GM23248 (cell line): ENCODE results near the gene RHBDL3. TPM values are rescaled to one million over a fixed set of nuclear protein-coding genes. Genes with fewer than 3 reads are reported as not detected.

ENCODE experiments used
- DNase-seq: peaks from one replicate; pipeline ENCODE4 v3.0.0-alpha.2; 2015
- H2AFZ ChIP-seq: fragments of 200-600 bp; sonication (generic); 2 replicates; pipeline ENCODE4 v1.6.1; 2016; ENCODE audit warnings: antibody characterized with exemption
- H3F3A ChIP-seq: fragments of 200-600 bp; sonication (generic); 2 replicates; pipeline ENCODE4 v1.6.1; 2016; ENCODE audit warnings: mild to moderate bottlenecking, antibody characterized with exemption, mixed run types; ENCODE audit not compliant: insufficient read depth
- H3K27ac ChIP-seq: fragments of 200-600 bp; sonication (generic); 2 replicates; pipeline ENCODE4 v1.5.1; 2016; ENCODE audit warnings: mild to moderate bottlenecking
- H3K27me3 ChIP-seq: fragments of 200-600 bp; sonication (generic); replicated peaks from 2 replicates; pipeline ENCODE4 v1.6.1; 2016; ENCODE audit warnings: mild to moderate bottlenecking; ENCODE audit not compliant: insufficient read depth
- H3K36me3 ChIP-seq: fragments of 200-600 bp; sonication (generic); 2 replicates; pipeline ENCODE4 v1.6.1; 2016; ENCODE audit warnings: low read depth, mild to moderate bottlenecking
- H3K4me1 ChIP-seq: fragments of 200-600 bp; sonication (generic); 2 replicates; pipeline ENCODE4 v1.6.1; 2016; ENCODE audit warnings: mild to moderate bottlenecking; ENCODE audit not compliant: insufficient read depth
- H3K4me2 ChIP-seq: fragments of 200-600 bp; sonication (generic); one replicate; pipeline ENCODE4 v1.6.1; 2016; ENCODE audit warnings: mild to moderate bottlenecking; ENCODE audit not compliant: unreplicated experiment
- H3K4me3 ChIP-seq: fragments of 200-600 bp; sonication (generic); 2 replicates; pipeline ENCODE4 v1.5.1; 2016; ENCODE audit warnings: mild to moderate bottlenecking
- H3K79me2 ChIP-seq: fragments of 200-600 bp; sonication (generic); 2 replicates; pipeline ENCODE4 v1.6.1; 2016; ENCODE audit warnings: mild to moderate bottlenecking; ENCODE audit not compliant: insufficient read depth
- H3K9ac ChIP-seq: fragments of 200-600 bp; sonication (generic); 2 replicates; pipeline ENCODE4 v1.6.1; 2016; ENCODE audit warnings: mild to moderate bottlenecking
- H3K9me2 ChIP-seq: fragments of 200-600 bp; sonication (generic); 2 replicates; pipeline ENCODE4 v1.6.1; 2016; ENCODE audit warnings: mixed run types, mild to moderate bottlenecking, moderate library complexity; ENCODE audit not compliant: insufficient read depth
- H3K9me3 ChIP-seq: fragments of 200-600 bp; sonication (generic); one replicate; pipeline ENCODE4 v1.6.1; 2017; ENCODE audit warnings: low read depth
- H4K20me1 ChIP-seq: fragments of 200-600 bp; sonication (generic); 2 replicates; pipeline ENCODE4 v1.6.0; 2016; ENCODE audit not compliant: insufficient read depth
- EZH2 ChIP-seq: fragments of 200-600 bp; sonication (generic); IDR thresholded peaks from 2 replicates; pipeline ENCODE4 v1.6.1; 2018; ENCODE audit warnings: antibody characterized with exemption, mild to moderate bottlenecking; ENCODE audit not compliant: insufficient read depth, poor library complexity, severe bottlenecking
- EZH2phosphoT487 ChIP-seq: fragments of 200-600 bp; sonication (generic); IDR thresholded peaks from 2 replicates; pipeline ENCODE4 v1.6.1; 2018; ENCODE audit warnings: antibody characterized with exemption, moderate library complexity, mild to moderate bottlenecking, low read depth; ENCODE audit not compliant: insufficient read depth
- WGBS, 2 experiments: methylation state at CpG; one replicate each; pipeline ENCODE4 v1.1.6; 2015 to 2017; ENCODE audit warnings: low lambda C conversion rate in 2 of 2, low coverage in 1 of 2; ENCODE audit errors: missing lambda C conversion rate in 2 of 2; 5-methylcytosine and 5-hydroxymethylcytosine counted together
- in situ Hi-C: fragments of 300-500 bp; cut with MboI; formaldehyde crosslinking; loops from 2 replicates; pipeline ENCODE4 v1.15.0; 2020
- polyA plus RNA-seq: library from polyadenylated mRNA; unstranded; fragments of >200 nt; fragmentation: Nextera tagmentation; extraction: Ambion mirVana; gene quantifications from 2 replicates; pipeline ENCODE4 v1.2.1, GENCODE V29; 2016
- total RNA-seq: library from RNA; depleted of rRNA; stranded (reverse); fragments of >200 nt; shearing (Covaris generic); gene quantifications from 2 replicates; pipeline ENCODE4 v1.2.3, GENCODE V29; 2014

RHBDL3 gene
- total and polyA plus RNA-seq, 2 experiments from 2014 or later = 0.09 to 0.11 TPM

DNA sequence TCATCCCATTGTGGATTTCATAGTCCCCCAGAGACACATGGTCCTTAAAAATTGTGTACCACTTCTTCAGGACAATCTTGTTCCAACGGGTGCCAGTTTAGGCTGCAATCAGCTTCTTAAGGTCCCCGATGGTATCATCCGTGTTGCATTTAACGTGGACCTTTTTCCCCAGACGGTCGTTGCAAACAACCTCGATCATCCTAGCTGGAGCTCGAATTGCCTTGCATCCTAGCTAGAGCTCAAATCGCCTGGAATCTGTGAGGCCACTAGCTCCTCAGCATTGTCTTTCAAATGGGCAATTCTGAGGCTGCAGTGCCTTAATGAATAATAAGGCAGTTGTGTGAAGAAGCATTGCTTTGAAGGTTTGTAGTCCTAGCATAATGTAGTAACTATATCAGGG is 37.7 kb upstream of the RHBDL3 start:
- DNase-seq = no peak

DNA sequence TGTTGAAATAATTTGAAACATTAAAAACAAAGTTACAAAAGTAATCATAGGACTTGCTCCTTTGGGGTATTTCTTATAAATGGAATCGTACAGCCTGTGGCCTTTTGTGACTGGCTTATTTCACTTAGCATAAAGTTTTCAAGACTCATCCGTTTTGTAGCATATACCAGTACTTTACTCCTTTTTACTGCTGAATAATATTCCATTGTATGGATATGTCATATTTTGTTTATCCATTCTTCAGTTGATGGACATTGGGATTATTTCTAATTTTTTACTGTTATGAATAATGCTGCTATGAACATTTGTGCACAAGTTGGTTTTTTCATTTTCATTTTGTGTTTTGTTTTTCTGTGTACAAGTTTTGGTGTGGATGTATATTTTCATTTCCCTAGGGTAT is 30.0 kb upstream of the RHBDL3 start:
- in situ Hi-C loops = no loop called here
- Histone ChIP-seq H3K9me2 (no peaks in the 10 kb centered on the region), H3K4me1 (no peaks in the 10 kb centered on the region), H3K27ac (no peak overlapping the region), H3F3A (no peaks in the 10 kb centered on the region), H3K36me3 (no peaks in the 10 kb centered on the region), H3K27me3 (no peaks in the 10 kb centered on the region), H3K4me3 (no peak overlapping the region), H3K4me2 (no peak overlapping the region), H2AFZ (no peak overlapping the region), H4K20me1 (no peaks in the 10 kb centered on the region), H3K79me2 (no peaks in the 10 kb centered on the region), H3K9me3 (no peaks in the 10 kb centered on the region), H3K9ac (no peak overlapping the region)
- TF ChIP-seq EZH2phosphoT487 = no peak
- no peak for TF ChIP-seq EZH2
- 92 to 98% methylated on average over 2 of the region's 2 CpGs for WGBS, 2 experiments
- no peak for DNase-seq

More for the DNA sequence above, 37.7 kb upstream of the RHBDL3 start:
- WGBS, 2 experiments = 72 to 77% methylated on average over 9 of the region's 9 CpGs
- Histone ChIP-seq H3K27me3 (no peaks in the 10 kb centered on the region), H4K20me1 (no peaks in the 10 kb centered on the region), H3F3A (no peaks in the 10 kb centered on the region), H3K9ac (no peak overlapping the region), H3K9me2 (no peaks in the 10 kb centered on the region), H3K27ac (no peak overlapping the region), H3K36me3 (no peaks in the 10 kb centered on the region), H3K9me3 (no peaks in the 10 kb centered on the region), H3K4me3 (no peak overlapping the region), H3K79me2 (no peaks in the 10 kb centered on the region), H3K4me2 (no peak overlapping the region), H3K4me1 (no peaks in the 10 kb centered on the region), H2AFZ (no peak overlapping the region)
- TF ChIP-seq EZH2phosphoT487 (no peak), EZH2 (no peak)
- in situ Hi-C loops = no loop called here

DNA sequence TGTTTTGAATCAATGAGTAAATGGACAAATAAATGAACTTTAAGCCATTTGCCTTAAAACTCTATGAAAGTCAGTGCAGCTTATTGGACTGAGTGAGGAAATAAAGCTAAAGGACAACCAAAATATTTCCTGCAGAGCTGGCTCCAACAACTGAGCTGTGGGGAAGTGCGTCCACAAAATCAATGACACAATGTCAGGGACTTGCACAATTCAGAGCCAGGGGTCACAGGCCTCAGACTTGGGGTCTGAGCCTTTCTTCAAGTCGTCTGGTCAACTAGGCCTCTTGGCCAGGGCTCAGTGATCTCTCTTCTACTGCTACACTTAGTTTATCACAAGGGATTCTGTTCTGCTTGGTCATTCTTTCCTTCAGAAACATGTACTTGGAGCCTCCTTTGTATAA is 26.2 kb upstream of the RHBDL3 start:
- H3K4me2 ChIP-seq = no peak overlapping the region
- TF ChIP-seq EZH2phosphoT487 (no peak), EZH2 (no peak)
- H3K27me3 ChIP-seq = no peaks in the 10 kb centered on the region
- in situ Hi-C loops = no loop called here
- DNase-seq = no peak
- 61 to 67% methylated on average over 2 of the region's 2 CpGs for WGBS, 2 experiments
- H3K79me2 ChIP-seq = no peaks in the 10 kb centered on the region
- H3K9ac ChIP-seq = no peak overlapping the region
- no peak overlapping the region for H2AFZ ChIP-seq
- H3K27ac ChIP-seq = no peak overlapping the region
- no peaks in the 10 kb centered on the region for H3F3A ChIP-seq
- no peak overlapping the region for H3K4me3 ChIP-seq
- H4K20me1 ChIP-seq = no peaks in the 10 kb centered on the region
- no peaks in the 10 kb centered on the region for H3K4me1 ChIP-seq
- no peaks in the 10 kb centered on the region for H3K36me3 ChIP-seq
- H3K9me3 ChIP-seq = no peaks in the 10 kb centered on the region
- H3K9me2 ChIP-seq = no peaks in the 10 kb centered on the region

DNA sequence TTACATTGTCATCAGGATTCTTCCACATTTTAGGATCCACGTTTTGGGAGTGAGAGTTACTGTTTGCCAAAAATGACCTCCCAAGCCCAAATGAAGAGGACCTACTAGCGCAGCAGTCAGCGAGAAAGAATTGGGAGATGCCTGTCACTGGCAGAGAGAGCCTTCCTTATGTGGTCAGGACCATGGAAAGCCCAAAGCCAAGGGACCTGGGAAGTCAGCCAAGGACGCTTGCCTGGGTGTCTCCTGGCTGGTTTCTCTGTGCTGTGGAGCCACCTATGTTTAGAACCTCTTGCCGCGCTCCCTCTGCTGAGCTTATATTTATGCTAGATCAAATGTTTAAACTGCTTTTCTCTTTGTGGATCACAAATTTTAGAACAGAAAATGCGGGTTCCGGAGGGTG is 24.9 kb upstream of the RHBDL3 start:
- no peak overlapping the region for H3K27ac ChIP-seq
- no peaks in the 10 kb centered on the region for H3K9me3 ChIP-seq
- H3K9ac ChIP-seq = no peak overlapping the region
- no peak for TF ChIP-seq EZH2phosphoT487
- TF ChIP-seq EZH2 = no peak
- H3K36me3 ChIP-seq = no peaks in the 10 kb centered on the region
- no peaks in the 10 kb centered on the region for H3K9me2 ChIP-seq
- no peak overlapping the region for H3K4me2 ChIP-seq
- no peak overlapping the region for H2AFZ ChIP-seq
- H3K4me1 ChIP-seq = no peaks in the 10 kb centered on the region
- WGBS, 2 experiments = 77 to 82% methylated on average over 8 of the region's 8 CpGs
- in situ Hi-C loops = no loop called here
- H3K27me3 ChIP-seq = no peaks in the 10 kb centered on the region
- no peaks in the 10 kb centered on the region for H3K79me2 ChIP-seq
- no peaks in the 10 kb centered on the region for H4K20me1 ChIP-seq
- no peaks in the 10 kb centered on the region for H3F3A ChIP-seq
- no peak overlapping the region for H3K4me3 ChIP-seq
- DNase-seq = peak; percentile 32

DNA sequence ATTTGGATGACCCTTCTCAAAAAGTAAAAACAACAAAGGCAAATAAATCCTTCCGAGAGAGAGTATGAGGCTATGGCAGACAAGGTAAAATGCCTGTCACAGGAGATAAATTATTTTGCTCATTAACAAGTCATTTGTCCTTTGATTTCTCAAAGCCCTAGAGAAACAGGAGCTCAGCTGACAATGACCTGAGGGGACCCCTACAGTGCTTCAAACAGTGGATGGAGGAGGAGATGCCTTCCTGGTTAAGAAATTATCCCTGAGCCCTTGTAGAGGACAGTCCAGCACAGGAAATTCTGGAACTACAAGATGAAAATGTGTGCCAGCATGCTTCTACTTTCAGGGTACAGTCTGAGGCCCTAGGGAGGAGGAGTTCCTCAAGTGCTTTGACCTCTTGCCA is 24.0 kb upstream of the RHBDL3 start:
- Histone ChIP-seq H3K79me2 (no peaks in the 10 kb centered on the region), H3K27ac (no peak overlapping the region), H3K36me3 (no peaks in the 10 kb centered on the region), H3K9me2 (no peaks in the 10 kb centered on the region), H3K4me3 (no peak overlapping the region), H3K9ac (no peak overlapping the region), H3K4me2 (no peak overlapping the region), H4K20me1 (no peaks in the 10 kb centered on the region), H2AFZ (no peak overlapping the region), H3K27me3 (no peaks in the 10 kb centered on the region), H3K9me3 (no peaks in the 10 kb centered on the region), H3K4me1 (no peaks in the 10 kb centered on the region), H3F3A (no peaks in the 10 kb centered on the region)
- TF ChIP-seq EZH2 (no peak), EZH2phosphoT487 (no peak)
- in situ Hi-C loops = no loop called here
- no peak for DNase-seq
- 100% methylated on average over 1 of the region's 1 CpG for WGBS, 2 experiments
